Islet precursor cell (in vitro differentiated cells): Measurements from ENCODE around the gene MRTFA.

Source experiments
- DNase-seq: peaks from one replicate; pipeline ENCODE4 v3.0.0-alpha.2; 2018

MRTFA gene

GRCh38 chr22:40485813-40486667, 150.5 kb downstream of the MRTFA start:
- DNase-seq: no peak

- DNase-seq: no peak
Observed at GRCh38 chr22:40484906-40485669, 151.4 kb downstream of the MRTFA start.

- no peak for DNase-seq
Observed at GRCh38 chr22:40482886-40483285, 153.6 kb downstream of the MRTFA start.

GRCh38 chr22:40482391-40482790, 154.1 kb downstream of the MRTFA start:
- DNase-seq: no peak

- DNase-seq: no peak
Observed at GRCh38 chr22:40480996-40481395, 155.5 kb downstream of the MRTFA start.

GRCh38 chr22:40479887-40480538, 156.5 kb downstream of the MRTFA start:
- DNase-seq: no peak

GRCh38 chr22:40479126-40479800, 157.3 kb downstream of the MRTFA start:
- no peak for DNase-seq

GRCh38 chr22:40478338-40479125, 158.0 kb downstream of the MRTFA start:
- no peak for DNase-seq

GRCh38 chr22:40477683-40478337, 158.7 kb downstream of the MRTFA start:
- no peak for DNase-seq

- no peak for DNase-seq
Observed at GRCh38 chr22:40476341-40476740, 160.2 kb downstream of the MRTFA start.

- DNase-seq: no peak
Observed at GRCh38 chr22:40473703-40474102, 162.8 kb downstream of the MRTFA start.

GRCh38 chr22:40472579-40472978, 163.9 kb downstream of the MRTFA start:
- DNase-seq: no peak

GRCh38 chr22:40472051-40472450, 164.5 kb downstream of the MRTFA start:
- no peak for DNase-seq

GRCh38 chr22:40469181-40469580, 167.3 kb downstream of the MRTFA start:
- no peak for DNase-seq

GRCh38 chr22:40468616-40469015, 167.9 kb downstream of the MRTFA start:
- no peak for DNase-seq

- DNase-seq: no peak
Observed at GRCh38 chr22:40466976-40467375, 169.5 kb downstream of the MRTFA start.

- no peak for DNase-seq
Observed at GRCh38 chr22:40463683-40464082, 172.8 kb downstream of the MRTFA start.

GRCh38 chr22:40463017-40463631, 173.4 kb downstream of the MRTFA start:
- no peak for DNase-seq

- no peak for DNase-seq
Observed at GRCh38 chr22:40462195-40462984, 174.1 kb downstream of the MRTFA start.

GRCh38 chr22:40453671-40454070, 182.8 kb downstream of the MRTFA start:
- no peak for DNase-seq
